GM23338 (cell line): ENCODE results near the gene RGS6.

Source experiments
- CREB1 ChIP-seq: fragments of 250-450 bp; sonication (Bioruptor Pico); IDR thresholded peaks from 2 replicates; pipeline ENCODE4 v1.5.0; 2020; ENCODE audit warnings: low read depth, mild to moderate bottlenecking, moderate library complexity
- EZH2 ChIP-seq: fragments of 200-600 bp; sonication (generic); IDR thresholded peaks from one replicate; pipeline ENCODE4 v1.8.0; 2017; ENCODE audit warnings: antibody characterized with exemption, mild to moderate bottlenecking, low read depth; ENCODE audit not compliant: unreplicated experiment
- POLR2AphosphoS5 ChIP-seq: IDR thresholded peaks from 2 replicates; pipeline ENCODE4 v1.6.1; 2016; ENCODE audit warnings: antibody characterized with exemption, low read depth

DNA sequence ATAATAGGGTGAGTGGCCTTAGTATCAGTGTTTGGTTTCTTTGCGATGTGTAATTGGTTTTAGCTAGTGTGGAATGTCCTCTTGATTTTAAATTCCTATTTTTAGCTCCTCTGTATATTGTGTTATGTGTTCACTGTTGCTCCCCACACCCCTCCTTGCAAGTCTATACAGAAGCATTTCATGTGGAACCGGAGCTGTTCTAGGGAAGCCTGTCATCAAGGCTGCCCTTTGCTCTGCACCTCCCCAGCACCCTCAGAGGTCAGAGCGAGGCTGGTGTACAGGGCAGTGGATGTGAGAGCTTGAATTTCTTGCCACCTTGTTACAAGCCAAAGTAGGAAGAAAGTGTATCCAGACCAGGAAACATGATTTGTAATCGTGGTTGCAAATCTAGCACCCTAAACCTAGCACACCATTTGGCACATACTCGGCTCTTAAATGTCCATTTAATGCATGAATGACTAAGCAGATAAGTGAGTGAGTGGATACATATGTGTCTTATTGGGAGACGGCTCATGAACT, 376.8 kb downstream of the RGS6 start:
- TF ChIP-seq POLR2AphosphoS5: no peak
- no peak for TF ChIP-seq EZH2
- no peak for TF ChIP-seq CREB1 (CRISPR knock-in tag)
